DMS153 treated with DMSO at 0.1 percent for 48 hours (cell line): ENCODE measurements around the gene ZNF747.
"Not testable (repeated sequence)": the region's sequence is repeated elsewhere in the genome, so short reads cannot be mapped to it uniquely, and the experiment has no call there.

ENCODE experiments used
- DNase-seq: peaks from one replicate; lab custom pipeline; 2025; ENCODE audit not compliant: unreplicated experiment; lab: John Stamatoyannopoulos, UW

The ZNF747 gene

DNA sequence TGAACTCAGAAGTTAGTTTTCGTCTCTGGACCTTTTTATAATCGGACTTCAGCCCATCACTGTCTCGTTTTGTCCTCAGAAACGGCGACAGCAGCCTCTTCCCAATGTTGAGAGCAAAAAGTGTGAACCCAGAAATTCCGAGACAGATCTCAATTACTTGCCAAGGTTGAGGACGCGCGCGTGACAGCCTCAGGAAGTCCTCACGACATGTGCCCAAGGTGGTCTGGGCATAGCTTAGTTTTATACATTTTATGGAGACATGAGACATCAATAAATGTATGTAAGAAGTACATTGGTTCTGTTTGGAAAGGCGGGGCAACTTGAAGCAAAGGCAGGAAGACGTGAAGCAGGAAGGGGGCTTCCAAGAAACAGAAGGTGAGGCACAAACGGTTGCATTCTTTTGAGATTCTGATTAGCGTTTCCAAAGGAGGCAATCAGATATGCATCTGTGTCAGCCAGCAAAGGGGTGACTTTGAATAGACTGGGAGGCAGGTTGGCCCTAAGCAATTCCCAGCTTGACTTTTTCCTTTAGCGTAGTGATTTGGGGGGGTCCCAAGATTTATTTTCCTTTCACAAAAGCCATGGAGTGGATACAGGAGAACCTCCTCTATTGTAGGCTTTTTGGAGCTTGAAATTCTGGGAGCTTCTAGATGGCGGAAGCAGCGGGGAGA lies 583 bp upstream of the ZNF747 start:
- no peak for DNase-seq

DNA sequence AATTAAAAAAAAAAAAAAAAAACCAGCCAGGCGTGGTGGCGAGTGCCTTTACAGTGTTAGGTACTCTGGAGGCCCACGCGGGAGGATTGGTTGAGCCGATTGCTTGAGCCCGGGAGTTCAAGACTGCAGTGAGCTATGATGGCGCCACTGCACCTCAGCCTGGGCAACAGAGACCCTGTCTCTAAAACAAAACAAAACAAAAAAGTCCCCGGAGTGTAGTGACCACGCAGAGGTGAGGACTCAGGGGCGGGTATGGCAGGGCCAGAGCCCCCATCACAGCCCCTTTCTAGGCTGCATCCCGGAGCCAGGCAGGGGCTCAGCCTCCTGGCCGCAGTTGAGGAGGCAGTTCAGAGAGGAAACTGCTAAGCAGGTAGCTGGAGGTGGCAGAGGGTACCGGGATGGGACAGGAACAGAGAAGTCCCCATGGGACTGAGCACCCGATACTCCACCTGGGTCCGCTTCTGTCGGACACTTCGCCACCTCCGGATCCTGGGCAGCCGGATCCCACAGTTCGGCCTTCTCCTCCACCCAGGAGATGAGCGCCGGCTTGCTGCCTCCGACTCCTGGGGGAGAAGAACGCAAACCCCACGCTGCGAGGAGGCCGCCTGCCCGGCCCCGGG lies 800 bp downstream of the ZNF747 start:
- no peak for DNase-seq

DNA sequence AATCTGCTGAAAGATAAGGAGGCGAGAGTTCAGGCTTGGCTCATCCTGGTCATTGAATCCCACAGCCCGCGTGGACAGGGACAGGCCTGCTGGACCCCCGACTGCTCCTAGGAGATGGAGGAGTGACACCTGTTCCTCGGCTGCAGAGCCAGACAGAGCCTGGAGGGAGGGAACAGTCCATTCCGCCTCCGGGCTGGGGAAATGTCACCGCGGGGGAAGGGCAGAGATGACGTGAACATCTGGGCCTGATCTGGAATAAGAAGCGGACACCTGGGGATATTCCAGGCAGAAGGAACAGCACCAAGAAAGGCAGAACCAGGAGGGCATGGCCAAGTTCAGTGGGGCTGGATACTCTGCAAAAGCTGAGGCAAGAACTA lies 1.5 kb downstream of the ZNF747 start:
- no peak for DNase-seq

DNA sequence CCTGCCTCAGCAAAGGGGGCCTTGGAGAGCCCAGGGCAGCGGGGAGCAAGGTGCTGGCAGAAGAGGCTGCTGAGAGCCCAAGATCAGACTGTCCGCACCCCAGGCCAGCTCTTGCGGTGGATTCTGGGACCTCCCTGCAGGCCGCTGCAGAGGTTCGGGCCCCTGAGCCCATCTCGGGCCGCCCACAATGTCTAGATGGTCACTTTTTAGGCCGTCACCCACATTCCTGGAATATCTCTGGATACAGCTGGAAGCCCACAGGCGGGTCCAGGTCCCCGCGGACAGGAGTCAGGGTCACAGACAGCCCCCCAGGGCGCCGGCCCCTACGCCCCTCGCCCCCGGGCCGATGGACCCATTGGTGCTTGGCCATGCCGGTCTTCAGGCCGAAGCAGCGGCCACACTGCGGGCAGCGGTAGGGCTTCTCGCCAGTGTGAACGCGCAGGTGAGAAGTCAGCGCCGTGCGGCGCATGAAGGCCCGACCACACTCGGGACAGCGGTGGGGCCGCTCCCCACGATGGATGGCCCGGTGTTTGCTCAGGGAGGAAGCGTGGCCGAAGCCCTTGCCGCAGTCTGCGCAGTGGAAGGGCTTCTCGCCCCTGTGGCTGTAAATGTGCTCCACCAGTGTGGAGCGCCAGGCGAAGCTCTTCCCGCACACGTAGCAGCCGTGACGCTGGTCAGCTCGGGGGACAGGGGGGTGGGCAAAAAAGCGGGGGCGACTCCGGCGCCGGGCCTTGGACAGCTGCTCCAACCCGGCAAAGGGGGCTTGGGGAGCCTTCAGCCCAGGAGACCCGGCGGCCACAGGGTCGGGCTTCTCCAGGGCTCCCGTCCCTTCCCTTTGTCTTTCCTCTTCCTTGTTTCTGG lies 2.1 kb downstream of the ZNF747 start:
- no peak for DNase-seq

DNA sequence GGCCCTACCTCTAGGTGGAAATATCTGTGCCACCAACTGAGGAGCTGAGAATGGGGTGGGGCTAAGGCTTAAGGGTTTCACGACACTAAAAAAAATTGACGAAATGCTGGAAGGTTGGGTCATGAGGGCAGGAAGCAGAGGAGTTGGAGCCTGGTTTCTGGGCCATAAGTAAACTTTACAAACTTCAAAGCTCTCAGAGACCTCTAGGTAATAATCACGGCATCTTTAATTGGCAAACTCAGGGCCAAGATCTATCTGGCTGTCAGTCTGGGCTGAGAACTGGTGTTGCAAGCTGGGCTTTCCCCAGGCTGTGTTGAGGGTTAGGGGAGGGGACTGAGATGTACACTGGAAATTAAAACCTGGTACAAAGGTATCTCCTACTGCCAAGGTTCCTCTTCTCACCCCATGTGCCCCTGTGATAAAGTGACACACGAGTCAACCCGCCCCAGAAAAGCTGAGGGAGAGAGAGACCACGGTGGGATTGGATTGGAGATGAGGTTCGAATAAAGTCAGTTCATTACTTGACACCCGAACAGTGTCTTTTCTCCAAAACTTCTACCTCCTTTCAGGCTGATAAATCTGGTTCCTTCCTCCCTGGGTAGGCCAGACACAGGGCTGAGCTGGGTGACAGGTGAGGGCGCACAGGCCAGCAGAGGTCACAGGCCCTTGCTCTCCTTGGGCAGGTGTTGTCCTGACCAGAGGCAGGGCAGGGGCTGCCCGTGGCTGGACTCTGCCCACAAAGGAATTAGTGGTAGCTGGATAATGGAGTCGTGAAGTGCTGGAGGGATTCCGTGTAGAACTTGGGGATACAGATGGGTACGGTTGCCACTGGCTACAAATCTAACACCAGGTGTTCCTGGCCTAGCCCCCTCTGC lies 4.3 kb downstream of the ZNF747 start:
- DNase-seq = no peak

DNA sequence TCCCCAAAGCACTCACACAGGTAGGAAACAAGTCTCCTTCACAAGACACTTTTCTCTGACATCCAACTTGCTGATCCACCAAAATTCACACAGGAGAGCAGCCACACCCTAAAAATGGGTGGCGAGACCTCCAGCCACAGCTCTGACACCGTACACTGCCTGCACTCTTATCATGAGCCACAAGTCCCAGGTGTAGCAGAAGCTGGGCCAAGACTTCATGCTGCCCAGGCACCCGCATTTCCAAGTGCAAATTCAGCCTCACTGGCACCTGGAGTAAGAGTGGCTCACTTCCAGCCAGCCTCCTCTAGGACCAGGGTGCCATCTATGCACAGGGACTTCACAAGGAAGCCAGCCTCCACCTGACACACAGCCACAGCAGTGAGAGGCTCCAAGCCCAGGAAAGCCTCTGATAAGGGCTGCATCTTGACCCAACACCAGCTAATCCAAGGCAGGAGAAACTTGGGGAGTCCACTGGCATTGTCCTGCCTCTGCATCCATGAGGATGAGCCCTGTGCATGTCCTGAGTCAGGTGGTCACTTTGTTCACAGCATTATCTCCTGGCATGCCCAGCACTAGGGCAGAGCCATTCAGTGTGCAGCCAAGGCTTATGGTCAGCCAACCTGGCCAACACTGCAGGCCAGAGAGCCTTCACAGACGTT lies 5.7 kb downstream of the ZNF747 start:
- DNase-seq = no peak

DNA sequence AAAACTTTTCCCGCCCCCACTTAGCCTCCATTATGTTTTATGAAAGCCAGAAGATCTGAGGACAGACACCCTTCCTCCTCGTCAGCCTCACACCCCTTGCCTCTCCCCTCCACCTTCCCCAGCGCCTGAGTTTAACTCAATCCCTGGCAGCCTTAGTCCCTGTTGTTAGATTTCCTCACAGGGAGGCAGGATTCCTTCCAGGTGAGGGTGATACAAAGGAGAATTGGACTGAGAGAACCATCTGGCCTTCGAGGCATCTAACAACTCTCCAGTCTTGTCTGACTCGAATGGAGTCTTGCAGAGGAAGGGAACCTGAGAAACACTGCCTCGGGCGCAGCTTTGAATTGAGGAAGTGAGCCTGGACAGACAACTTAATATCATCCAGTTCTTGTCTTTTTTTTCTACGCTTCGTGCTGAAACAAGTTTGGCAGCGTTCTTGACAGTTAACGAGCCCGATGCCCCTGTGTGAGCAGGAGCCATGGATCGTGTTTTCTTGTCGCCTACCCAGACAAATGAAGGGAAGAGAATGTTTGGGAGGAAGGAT lies 7.0 kb downstream of the ZNF747 start:
- DNase-seq = peak; percentile 13

DNA sequence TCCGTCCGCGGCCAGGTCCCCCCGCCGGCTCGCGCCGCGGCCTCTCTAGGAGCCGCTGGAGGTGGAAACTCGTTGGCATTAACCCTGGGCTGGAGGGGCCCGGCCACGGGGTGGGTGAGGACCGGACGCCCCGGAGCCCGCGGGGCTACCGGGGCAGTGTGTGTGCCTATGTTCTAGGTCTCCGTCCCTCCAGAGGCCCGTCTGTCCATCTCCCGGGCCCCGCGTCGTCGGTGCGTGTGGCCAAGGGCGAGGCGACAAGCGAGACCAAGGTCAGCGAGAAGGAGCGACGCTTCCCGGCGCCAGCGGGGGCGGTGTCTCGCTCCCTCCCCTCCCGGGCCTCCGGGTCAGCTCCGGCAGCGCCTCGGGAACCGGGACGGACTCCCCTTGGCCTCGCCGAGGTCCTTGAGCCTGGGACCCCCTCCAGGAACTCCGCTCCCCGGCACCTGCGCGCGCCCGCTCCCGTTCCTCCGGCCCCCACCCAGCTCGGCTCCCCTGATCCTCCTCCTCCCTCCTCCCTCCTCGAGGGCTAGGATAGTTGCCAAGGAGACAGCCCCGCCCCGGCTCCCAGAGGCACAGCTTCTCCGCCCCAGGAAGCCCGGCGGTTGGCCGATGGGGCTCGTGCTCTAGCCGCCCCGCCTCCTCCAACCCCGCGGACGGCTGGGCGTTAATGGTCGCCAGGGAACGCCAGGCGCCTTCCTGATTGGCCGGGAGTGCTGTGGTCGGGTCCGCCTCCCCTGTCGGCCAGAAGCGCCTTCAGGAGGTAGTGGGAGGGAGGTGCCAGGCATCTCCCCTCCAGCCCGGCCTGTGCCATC lies 7.6 kb downstream of the ZNF747 start:
- peak; percentile 92 for DNase-seq

DNA sequence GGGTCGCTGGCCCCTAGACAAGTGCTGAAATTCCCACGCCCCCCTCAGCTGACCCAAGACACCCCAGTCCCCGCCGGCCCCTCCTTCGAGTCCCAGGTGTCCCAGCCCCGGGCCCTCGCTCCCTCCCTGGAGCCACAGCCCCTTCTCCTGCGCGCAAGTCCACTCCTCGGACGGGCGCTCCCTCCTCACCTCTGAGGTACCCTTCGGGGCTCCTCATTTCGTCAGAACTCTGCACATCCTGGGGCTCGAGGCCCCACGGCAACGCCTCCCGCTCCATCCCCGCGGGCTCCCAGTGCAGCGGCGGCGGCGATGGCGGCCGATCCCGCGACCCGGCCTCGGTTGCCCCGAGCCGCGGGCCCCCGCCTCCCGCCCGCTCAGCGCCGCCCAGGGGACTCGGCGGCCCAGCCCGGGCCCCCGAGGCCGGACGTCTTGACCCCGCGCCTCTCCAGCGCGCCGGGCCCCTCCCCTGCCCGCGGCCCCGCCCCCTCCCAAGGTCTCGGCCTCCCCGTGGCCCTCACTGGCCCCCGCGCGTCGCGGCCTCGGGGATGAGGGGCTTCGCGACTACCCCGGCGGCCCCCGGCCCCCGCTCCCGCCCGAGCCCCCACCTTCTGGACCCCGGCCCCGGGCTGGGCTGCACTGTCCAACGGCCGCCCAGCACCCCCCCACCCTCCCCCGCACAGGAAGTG lies 8.4 kb downstream of the ZNF747 start, which contains the start of gene ZNF768:
Gene ZNF768, minus strand, starts transcription at position 430 of the 686 bp plus-strand sequence. Its CDS starts 153 bp downstream, at position 277.
- no peak for DNase-seq

DNA sequence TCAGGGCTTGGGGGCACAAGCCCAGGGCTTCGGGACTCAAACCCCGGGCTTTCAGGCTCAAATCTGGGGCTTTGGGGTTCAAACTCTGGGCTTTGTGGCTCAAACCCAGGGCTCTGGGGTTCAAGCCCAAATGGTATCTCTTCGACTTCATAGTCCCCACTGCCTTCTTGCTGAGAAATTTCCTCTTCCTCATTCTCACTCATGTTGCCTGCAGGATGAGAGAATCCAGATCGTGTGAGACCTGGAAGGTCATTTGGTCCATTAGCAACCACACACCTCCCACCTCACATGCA lies 8.9 kb downstream of the ZNF747 start:
- DNase-seq = no peak

DNA sequence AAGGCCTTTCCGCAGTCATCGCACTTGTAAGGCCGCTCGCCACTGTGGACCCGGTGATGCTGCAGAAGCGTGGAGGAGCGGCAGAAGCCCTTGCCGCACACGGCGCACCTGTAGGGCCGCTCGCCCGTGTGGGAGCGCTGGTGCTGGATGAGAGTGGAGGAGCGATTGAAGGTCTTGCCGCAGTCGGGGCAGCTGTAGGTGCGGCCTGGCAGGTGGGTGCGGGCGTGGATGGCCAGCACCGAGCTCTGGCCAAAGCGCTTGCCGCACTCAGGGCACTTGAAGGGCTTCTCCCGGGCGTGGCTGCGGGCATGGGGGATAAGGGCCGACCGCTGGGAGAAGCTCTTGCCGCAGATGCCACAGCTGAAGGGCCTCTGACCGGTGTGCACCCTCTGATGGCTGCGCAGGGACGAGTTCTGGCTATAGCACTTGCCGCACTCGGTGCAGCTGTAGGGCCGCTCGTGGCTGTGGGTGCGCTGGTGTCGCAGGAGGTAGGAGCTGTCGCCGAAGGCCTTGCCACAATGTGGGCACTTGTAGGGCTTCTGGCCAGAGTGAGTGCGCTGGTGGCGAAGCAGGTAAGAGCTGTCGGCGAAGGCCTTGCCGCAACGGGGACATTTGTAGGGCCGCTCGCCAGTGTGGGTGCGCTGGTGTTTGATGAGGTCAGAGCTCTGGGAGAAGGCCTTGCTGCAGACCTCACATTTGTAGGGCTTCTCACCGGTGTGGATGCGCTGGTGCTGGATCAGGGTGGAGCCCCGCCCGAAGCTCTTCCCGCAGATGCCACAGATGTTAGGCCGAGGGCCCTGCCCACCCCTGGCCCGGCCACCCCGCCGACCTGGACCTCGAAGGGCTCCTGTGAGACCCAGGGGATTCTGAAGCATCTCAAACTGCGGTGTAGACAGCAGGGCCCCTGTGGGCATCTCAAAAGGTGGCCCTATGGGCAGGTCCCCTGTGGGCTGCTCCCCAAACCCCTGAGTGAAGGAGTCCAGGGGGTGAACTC lies 9.8 kb downstream of the ZNF747 start:
- no peak for DNase-seq

DNA sequence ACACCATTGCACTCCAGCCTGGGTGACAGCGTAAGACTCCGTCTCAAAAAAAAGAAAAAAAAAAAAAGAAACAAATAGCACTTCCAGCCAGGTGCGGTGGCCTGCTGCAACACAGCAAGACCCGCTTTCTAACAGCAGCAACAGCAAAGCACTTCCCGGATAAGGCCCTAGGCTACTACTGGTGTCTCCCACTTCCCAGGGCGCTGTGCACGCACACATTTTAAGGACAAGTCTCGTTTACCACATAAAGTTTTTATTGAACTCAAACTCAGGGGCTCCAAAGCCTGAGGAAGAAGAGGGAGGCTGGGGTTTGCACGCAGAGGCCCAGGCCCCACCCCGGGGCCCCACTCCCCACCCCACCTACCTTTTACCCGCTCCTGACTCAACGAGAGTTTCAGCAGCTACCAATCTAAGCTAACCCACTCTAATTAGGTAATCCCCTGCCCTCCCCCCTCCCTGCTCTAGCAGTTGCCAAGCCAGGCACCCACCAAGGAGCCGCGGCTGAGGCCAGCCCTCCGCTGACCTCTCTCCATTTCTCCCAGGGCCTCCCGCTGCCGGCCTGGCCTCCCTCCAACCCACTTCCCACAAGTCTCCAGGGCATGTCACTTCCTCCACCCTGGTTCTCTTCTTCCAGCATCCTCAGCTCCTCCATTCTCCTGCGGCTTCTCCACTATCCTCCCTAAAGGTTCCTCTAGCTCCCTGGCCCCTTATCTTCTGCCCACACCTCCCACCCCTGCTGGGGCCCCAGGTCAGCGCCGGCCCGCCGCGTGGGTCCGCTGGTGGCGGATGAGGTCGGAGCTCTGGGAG lies 10.7 kb downstream of the ZNF747 start:
- DNase-seq = no peak

DNA sequence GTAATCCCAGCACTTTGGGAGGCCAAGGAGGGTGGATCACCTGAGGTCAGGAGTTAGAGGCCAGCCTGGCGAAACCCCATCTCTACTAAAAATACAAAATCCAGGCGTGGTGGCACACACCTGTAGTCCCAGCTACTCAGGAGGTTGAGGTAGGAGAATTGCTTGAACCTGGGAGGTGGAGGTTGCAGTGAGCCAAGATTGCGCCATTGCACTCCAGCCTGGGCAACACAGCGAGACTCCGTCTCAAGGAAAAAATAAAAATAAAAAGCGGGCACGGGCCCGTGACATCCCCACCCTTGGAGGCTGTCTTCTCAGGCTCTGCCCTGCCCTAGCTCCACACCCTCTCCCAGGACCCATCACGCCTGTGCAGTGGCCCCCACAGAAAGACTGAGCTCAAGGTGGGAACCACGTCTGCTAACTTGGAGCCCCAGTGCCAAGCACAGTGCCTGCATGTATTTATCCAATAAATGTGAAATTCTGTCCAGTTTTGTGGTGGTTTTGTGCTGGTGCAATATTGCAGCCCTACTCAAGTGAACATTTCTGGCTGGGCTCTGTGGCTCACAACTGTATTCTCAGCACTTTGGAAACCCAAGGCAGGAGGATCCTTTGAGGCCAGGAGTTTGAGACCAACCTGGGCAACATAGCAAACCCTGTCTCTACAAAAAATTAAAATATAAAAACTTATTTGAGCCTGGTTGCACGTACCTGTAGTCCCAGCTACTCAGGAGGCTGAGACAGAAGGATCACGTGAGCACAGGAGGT lies 11.8 kb downstream of the ZNF747 start:
- DNase-seq = not testable (repeated sequence)

DNA sequence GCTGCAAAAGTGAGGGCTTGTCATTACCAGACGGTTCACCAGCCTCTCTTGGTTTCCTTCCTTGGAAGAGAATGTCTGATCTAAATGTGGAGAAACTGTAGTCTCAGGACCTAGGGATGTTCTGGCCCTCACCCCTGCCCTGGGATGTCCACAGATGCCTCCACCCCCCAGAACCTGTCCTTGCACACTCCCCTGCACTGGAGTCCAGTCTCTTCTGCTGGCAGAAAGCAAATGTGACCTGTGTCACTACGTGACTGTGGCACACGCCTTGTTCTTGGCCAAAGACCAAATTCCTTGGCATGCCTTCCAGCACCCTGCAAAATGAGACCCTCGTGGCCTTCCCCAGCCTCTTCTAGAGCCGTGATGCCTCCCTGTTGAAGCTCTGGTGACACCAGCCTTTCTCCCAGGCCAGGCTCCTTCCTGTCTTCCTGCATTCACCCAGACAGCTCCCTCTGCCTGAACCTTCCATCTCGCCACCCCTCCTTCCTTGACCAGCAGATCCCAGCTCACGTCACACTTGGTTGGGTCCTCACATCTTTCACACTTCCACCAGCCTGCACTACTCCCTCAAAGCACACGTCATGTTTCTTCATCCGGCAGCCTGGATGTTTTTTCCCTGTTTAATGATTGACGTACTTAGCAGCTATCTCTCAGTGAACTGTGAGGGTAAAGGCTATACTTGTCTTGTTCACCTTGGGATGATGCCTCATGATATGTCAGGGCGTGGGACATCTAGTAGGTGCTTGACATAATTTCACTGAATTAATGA lies 12.6 kb downstream of the ZNF747 start:
- no peak for DNase-seq

DNA sequence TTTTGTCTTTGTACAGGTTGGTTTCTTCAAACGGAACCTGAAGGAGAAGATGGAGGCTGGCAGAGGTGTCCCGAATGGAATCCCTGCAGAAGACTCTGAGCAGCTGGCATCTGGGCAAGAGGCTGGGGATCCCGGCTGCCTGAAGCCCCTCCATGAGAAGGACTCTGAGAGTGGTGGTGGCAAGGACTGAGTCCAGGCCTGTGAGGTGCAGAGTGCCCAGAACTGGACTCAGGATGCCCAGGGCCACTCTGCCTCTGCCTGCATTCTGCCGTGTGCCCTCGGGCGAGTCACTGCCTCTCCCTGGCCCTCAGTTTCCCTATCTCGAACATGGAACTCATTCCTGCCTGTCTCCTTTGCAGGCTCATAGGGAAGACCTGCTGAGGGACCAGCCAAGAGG lies 13.2 kb downstream of the ZNF747 start:
- no peak for DNase-seq
